ENCODE results near the gene COL19A1.
"Not testable (repeated sequence)": the region's sequence is repeated elsewhere in the genome, so short reads cannot be mapped to it uniquely, and the experiment has no call there.

The COL19A1 gene

GRCh38 chr6:69866351-69866769 is at the start of gene COL19A1:
Gene COL19A1 (plus strand): TSS chr6:69866556. CDS start chr6:69879568, 13,012 bp downstream.
- DNase-seq, result peak; percentile 27

- DNase-seq, result peak; percentile 44
Observed at GRCh38 chr6:69816569-69816968, 49.8 kb upstream of the COL19A1 start.

- no peak for DNase-seq
Observed at GRCh38 chr6:69817358-69817757, 49.0 kb upstream of the COL19A1 start.

DNA sequence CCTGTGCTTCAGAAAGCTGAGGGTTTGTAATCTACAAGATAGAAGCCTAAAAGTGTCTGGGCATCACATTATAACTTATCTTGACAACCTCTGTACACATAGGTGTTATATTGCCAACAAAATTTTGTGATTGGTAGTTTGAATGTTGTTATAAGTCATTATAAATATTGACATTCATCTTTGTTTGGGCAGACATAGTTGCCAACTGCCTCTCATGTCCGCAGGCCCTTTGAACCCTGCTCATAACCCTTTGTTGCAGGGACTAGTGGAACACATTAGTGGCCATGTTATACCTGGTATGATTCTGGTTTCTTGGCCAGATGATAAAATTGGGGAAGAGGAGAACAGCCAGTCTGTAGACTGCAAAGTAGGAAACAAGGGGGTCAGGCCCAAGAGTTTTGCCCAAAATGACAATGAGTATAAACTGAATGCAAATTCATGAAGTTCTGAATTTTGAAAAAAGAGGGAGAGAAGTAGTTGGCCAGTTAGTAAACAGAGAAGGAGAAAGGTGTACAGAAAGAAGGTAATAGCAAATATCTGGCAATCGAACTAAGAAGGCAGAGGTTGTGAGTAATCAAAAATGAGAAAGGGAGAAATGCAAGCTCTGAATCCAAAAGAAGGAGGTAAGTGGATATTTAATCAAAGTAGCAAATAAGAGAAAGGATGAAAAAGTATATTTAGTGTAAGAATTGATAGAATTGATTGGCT is 48.0 kb upstream of the COL19A1 start:
- DNase-seq, result no peak

DNA sequence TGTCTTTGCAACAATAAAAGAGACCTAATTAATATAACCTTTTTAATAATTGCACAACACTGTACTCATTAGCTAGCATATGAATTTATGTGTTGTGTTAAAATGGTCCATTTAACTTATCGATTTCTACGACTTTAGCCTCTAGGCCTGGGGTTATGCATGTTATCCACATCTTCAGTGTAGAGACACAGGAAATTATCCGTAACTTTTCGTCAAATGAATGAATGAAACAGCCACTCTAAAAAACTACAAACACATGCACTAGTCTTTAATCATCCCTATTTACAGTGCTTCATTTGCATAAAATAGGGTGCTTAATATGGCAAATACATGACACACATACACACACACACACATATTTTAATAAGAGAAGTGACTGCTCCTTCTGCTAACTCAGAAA is 47.2 kb upstream of the COL19A1 start:
- DNase-seq, result no peak

DNA sequence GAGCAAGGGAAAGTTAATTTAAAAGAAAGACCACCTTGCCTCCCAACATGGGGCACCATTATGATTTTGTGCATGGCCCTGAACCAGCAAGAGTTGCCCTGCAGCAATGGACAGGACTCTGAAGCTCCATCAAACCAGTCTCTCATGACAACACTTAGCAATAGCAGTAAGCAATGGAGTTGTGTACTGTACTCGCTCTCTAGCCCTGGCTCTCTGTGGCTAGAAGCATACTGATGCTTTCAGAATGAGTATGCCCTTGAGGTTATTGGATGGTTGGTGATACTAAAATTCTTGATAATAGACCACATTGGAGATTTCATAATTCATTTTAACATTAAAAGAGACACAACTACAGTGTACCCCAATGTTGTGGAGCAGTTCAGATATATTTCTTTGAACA is 46.3 kb upstream of the COL19A1 start:
- DNase-seq, result no peak

GRCh38 chr6:69820438-69820837 is 45.9 kb upstream of the COL19A1 start:
- DNase-seq, result no peak

DNA sequence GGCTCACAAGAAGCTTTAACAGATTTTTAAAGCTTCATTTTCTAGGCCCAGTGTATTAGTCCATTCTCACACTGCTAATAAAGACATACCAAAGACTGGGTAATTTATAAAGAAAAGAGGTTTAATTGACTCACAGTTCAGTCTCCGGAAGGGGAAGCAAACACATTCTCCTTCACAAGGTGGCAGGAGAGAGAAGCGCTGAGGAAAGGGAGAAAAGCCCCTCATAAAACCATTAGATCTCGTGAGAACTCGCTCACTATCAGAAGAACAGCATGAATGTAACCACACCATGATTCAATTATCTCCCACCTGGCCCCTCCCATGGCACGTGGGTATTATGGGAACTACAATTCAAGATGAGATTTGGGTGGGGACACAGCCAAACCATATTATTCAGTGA is 42.0 kb upstream of the COL19A1 start:
- DNase-seq, result not testable (repeated sequence)

DNA sequence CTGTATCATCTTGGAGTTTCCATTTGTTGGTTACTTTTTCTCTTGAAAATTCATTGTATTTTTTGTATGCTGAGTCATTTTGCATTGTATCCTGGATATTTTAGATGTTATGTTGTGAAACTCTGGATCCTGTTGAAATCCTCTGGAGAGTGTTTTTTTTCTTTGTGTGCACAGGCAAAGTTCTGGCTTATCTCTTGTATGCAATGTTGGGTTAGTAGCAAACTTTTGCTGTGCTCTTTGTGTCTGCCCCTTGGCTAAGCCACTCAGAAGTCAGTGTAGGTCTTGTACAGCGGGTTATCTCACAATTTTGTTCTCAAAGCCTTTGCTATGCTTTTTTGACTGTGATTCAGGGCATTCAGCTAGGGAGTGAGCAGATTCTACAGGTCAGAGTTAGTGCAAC is 40.5 kb upstream of the COL19A1 start:
- DNase-seq, result no peak

DNA sequence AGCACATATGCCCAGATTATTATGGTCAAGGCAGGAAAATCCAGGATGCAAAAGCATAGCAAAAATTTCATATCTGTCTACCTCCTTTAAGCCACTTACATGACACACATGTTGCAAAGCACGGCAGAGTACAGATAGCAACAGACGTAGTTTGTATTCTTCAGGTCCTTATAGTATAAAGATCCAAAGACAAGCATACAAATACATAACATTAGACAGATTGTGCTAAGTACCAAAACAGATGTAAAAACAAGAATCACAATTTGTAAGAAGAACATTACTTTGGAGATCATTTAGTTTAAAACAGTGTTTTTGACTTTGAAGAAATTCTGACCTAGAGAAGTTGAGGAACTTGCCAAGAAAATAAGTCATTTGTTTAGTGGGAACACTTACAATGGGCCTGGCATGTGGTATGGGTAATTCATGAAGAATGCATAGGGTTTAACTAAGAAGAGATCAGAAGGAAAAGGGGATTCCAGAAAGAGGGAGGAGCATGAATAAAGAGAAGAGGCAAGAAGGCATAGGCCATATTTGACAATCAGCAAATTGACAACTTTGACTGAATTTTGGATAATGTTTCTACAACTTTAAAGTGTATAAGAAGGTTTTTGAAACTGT is 39.0 kb upstream of the COL19A1 start:
- no peak for DNase-seq

GRCh38 chr6:69832558-69832957 is 33.8 kb upstream of the COL19A1 start:
- DNase-seq, result no peak

DNA sequence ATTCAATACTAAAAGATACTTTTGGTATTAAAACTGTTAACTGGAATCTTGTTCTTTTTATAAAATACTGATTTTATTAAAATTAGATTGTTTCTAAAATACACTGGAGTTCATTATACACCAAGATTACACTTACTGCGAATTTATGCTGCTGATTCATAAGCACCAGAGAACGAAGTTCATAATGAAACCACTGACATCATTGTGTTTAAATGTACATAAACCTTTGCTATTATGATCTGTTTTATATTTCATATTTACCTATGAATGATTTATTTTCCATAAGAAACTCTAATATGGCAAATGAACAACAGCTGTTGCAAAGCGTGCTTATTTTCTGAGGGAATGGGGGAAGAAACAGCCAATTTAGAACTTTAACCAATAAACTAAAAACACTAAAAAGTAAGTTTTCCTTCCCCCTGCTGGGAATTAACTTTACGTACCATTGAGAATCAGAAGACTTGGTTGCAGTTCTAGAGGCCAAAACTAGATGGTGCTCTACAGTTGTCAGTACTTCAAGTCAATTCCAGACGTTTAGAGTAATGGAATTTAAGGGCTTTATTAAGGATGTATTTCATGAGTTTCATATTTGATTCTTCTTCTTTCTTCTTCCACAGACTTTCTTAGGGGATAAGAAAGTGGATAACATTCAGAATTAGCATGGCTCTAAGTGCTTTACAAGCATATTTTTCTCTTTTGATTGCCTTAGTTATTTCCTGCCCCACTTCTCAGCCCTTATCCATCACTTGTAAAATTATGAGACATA is 30.8 kb upstream of the COL19A1 start:
- DNase-seq, result peak; percentile 52

GRCh38 chr6:69841862-69842261 is 24.5 kb upstream of the COL19A1 start:
- no peak for DNase-seq

- no peak for DNase-seq
Observed at GRCh38 chr6:69843189-69843588, 23.2 kb upstream of the COL19A1 start.

DNA sequence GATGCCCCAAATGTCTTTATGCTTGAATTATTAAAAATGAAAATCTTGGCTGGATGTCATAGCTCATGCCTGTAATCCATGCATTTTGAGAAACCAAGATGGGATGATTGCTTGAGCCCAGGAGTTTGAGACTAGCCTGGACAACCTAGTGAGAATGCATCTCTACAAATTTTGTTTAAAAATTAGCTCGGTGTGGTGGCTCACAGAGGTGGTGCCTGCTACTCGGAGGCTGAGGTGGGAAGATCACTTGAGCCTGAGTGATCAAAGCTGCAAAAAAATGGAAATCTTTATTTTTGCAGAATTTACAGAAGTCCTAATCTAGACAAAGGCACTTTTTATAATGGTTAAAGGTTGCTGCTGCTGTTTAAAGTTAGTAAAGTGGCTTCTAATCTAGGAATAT is 20.0 kb upstream of the COL19A1 start:
- no peak for DNase-seq

- no peak for DNase-seq
Observed at GRCh38 chr6:69846770-69847491, 19.4 kb upstream of the COL19A1 start.

DNA sequence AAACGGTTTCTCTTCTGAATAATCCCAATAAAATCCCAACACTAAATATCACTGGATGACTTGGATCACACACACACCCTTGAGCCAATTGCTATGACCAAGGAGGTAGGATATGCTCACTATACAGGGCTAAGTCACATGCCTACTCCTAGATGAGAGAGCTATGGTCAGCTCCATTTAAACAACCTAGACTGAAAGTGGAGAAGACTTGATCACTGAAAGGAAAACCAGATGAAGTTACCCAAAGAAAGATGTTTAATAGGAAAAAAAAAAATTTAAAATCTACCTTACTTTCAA is 18.9 kb upstream of the COL19A1 start:
- DNase-seq, result no peak

GRCh38 chr6:69848552-69848951 is 17.8 kb upstream of the COL19A1 start:
- no peak for DNase-seq

GRCh38 chr6:69852706-69853105 is 13.7 kb upstream of the COL19A1 start:
- DNase-seq, result no peak

- no peak for DNase-seq
Observed at GRCh38 chr6:69861986-69862385, 4.4 kb upstream of the COL19A1 start.

DNA sequence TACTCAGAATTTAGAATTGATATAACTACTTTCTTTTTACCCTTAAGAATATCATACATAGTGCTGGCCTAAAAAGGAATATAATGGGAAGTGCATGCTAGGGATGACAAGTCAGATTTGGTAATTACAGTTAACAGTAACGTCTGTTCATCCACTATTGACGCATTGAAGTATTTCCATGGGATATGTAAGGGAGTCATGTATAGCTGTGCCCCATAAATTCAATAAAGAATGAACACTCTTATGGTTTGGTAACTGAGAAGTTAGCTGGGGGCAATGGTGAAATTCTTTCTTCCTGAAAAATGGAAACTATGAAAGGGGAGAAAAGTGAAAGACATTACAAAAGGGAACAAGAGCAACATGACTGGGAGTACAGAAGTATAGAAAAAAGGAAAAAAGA is 2.6 kb upstream of the COL19A1 start:
- no peak for DNase-seq

GRCh38 chr6:69865126-69865525 is 1.2 kb upstream of the COL19A1 start:
- DNase-seq, result no peak

Measured in CD4-positive, alpha-beta T cell treated with Interleukin-10 for 1 hour (primary cell).